Panc1 (cell line): ENCODE results near the gene RGS12. TPM values are rescaled to one million over a fixed set of nuclear protein-coding genes. Genes with fewer than 3 reads are reported as not detected.

Experiments
- ATAC-seq: fragments of 200-7000 bp; cut with Tn5 transposase; 2 replicates; pipeline ENCODE4 v1.9.1; 2020; ENCODE audit warnings: mild to moderate bottlenecking, moderate library complexity
- BruUV-seq: library from RNA; stranded (reverse); fragments of 400-500 nt; replicated peaks from 2 replicates; lab custom pipeline; 2021; lab: Mats Ljungman, UMichigan
- CTCF ChIA-PET: fragments of 300-600 bp; sonication (Branson Sonifier 250); formaldehyde crosslinking; loops from one replicate; lab custom pipeline; 2022; ENCODE audit warnings: antibody characterized with exemption; lab: Charles Lee
- POLR2A ChIA-PET: fragments of 300-600 bp; sonication (Branson Sonifier 250); formaldehyde crosslinking; loops from one replicate; lab custom pipeline; 2022; ENCODE audit warnings: antibody characterized with exemption; lab: Charles Lee
- DNase-seq: peaks from one replicate; pipeline ENCODE4 v3.0.0-alpha.2; 2010; ENCODE audit warnings: low read depth, low spot score
- H3K27ac ChIP-seq: 2 replicates; pipeline ENCODE4 v1.5.1; 2011; ENCODE audit warnings: mild to moderate bottlenecking, low read length, inconsistent platforms
- H3K27me3 ChIP-seq: fragments of 200-500 bp; sonication (Bioruptor generic); 2 replicates; pipeline ENCODE4 v1.6.0; 2014; ENCODE audit warnings: low read length, inconsistent platforms; ENCODE audit not compliant: control insufficient read depth, insufficient read depth
- H3K36me3 ChIP-seq: fragments of 200-500 bp; sonication (Bioruptor generic); 2 replicates; pipeline ENCODE4 v1.5.1; 2014; ENCODE audit warnings: inconsistent platforms, mild to moderate bottlenecking, low read length, moderate library complexity; ENCODE audit not compliant: control insufficient read depth, insufficient read depth
- H3K4me1 ChIP-seq: 2 replicates; pipeline ENCODE4 v1.5.1; 2011; ENCODE audit warnings: inconsistent platforms, mild to moderate bottlenecking, low read length, moderate library complexity; ENCODE audit not compliant: control insufficient read depth, insufficient read depth
- H3K4me3 ChIP-seq, 2 experiments: 2 replicates each; pipeline ENCODE4 v1.5.1; 2011 to 2012; ENCODE audit warnings: low read depth in 2 of 2, low read length in 2 of 2, mild to moderate bottlenecking in 2 of 2, inconsistent platforms in 1 of 2, moderate library complexity in 1 of 2
- H3K9me3 ChIP-seq: fragments of 200-500 bp; sonication (Bioruptor generic); 2 replicates; pipeline ENCODE4 v1.5.1; 2014; ENCODE audit warnings: low read depth, mild to moderate bottlenecking, inconsistent platforms, low read length, moderate library complexity; ENCODE audit not compliant: control insufficient read depth, insufficient read depth
- CTCF ChIP-seq: fragments of 450-650 bp; IDR thresholded peaks from 2 replicates; pipeline ENCODE4 v1.5.1; 2017; ENCODE audit warnings: mild to moderate bottlenecking
- POLR2AphosphoS5 ChIP-seq: IDR thresholded peaks from 2 replicates; pipeline ENCODE4 v1.6.1; 2012; ENCODE audit warnings: mild to moderate bottlenecking, low read depth, low read length, moderate library complexity
- REST ChIP-seq, 2 experiments: IDR thresholded peaks; 2 replicates each; pipeline ENCODE4 v1.6.1; 2011 to 2012; ENCODE audit warnings: low read depth in 2 of 2, control low read depth in 1 of 2, low read length in 1 of 2, mild to moderate bottlenecking in 1 of 2, moderate library complexity in 1 of 2; ENCODE audit not compliant: insufficient read depth in 1 of 2
- SIN3A ChIP-seq: IDR thresholded peaks from 2 replicates; pipeline ENCODE4 v1.6.1; 2012; ENCODE audit warnings: low read depth, mild to moderate bottlenecking, low read length, moderate library complexity, borderline replicate concordance; ENCODE audit not compliant: insufficient read depth
- TCF7L2 ChIP-seq: IDR thresholded peaks from 2 replicates; pipeline ENCODE4 v1.6.1; 2011; ENCODE audit warnings: mild to moderate bottlenecking, low read depth, low read length, inconsistent platforms
- in situ Hi-C: cut with HindIII; loops from 2 replicates; pipeline ENCODE4 v1.10.0; 2016; ENCODE audit warnings: low sequenced_read_pairs, low pct_unique_long_range_greater_than_20kb
- intact Hi-C: fragments of 100-400 bp; cut with micrococcal nuclease; formaldehyde crosslinking; loops from one replicate; pipeline ENCODE4 v1.10.0; 2022; ENCODE audit not compliant: unreplicated experiment
- total RNA-seq: library from RNA; stranded (reverse); gene quantifications from one replicate; pipeline ENCODE4 v1.2.1, GENCODE V29; 2021; ENCODE audit not compliant: unreplicated experiment

Gene RGS12
- total RNA-seq, 1 experiment from 2014 or later: 24.3 TPM

- intact Hi-C loops (no loop called here), in situ Hi-C loops (no loop called here)
- Histone ChIP-seq H3K27ac (no peak overlapping the region), H3K4me3 (no peak overlapping the region), H3K4me1 (peaks cover 6% of the 10 kb centered on the region; the same call in 1 of the 2 replicates), H3K36me3 (no peaks in the 10 kb centered on the region; the same call in 1 of the 2 replicates), H3K27me3 (no peaks in the 10 kb centered on the region), H3K9me3 (no peaks in the 10 kb centered on the region)
- TF ChIP-seq SIN3A: no peak
- no peak for TF ChIP-seq TCF7L2
- no peak for TF ChIP-seq POLR2AphosphoS5
- no peak for TF ChIP-seq REST (IDR thresholded peaks at IDR 0.05; ENCODE audit: insufficient read depth in 1 of 2, low read depth in 2 of 2, low read length in 1 of 2)
- ChIA-PET POLR2A (interaction anchor here (0.7 kb wide), 1 partner anchor 431 kb away, joined by 12 read pairs; no protein-coding TSS in a partner anchor), CTCF (interaction anchor here (0.6 kb wide), 1 partner anchor 187 kb away, joined by 10 read pairs; no protein-coding TSS in a partner anchor)
- DNase-seq (no peak), ATAC-seq (no peak)
- BruUV-seq: no TSS peak
Observed at GRCh38 chr4:3290889-3291321, 1.9 kb upstream of the RGS12 start.

GRCh38 chr4:3291411-3291968, 1.3 kb upstream of the RGS12 start:
- in situ Hi-C loops: no loop called here
- peaks cover 6% of the 10 kb centered on the region; the same call in 1 of the 2 replicates for H3K4me1 ChIP-seq
- DNase-seq: no peak
- no peak for ATAC-seq
- H3K9me3 ChIP-seq: no peaks in the 10 kb centered on the region
- H3K27ac ChIP-seq: peak overlapping the region; percentile 41
- TF ChIP-seq SIN3A (no peak), POLR2AphosphoS5 (no peak), REST (IDR thresholded peaks at IDR 0.05; ENCODE audit: insufficient read depth in 1 of 2, low read depth in 2 of 2, low read length in 1 of 2) (no peak), TCF7L2 (no peak), CTCF (no peak)
- no peaks in the 10 kb centered on the region for H3K27me3 ChIP-seq
- ChIA-PET POLR2A (no interaction called here), CTCF (interaction anchor here (0.6 kb wide), 1 partner anchor 187 kb away, joined by 10 read pairs; no protein-coding TSS in a partner anchor)
- intact Hi-C loops: no loop called here
- H3K36me3 ChIP-seq: no peaks in the 10 kb centered on the region; the same call in 1 of the 2 replicates
- no TSS peak for BruUV-seq
- H3K4me3 ChIP-seq: peak overlapping the region; percentile 69 to 71
